Measurements from ENCODE around the gene CTBP2.

GRCh38 chr10:125087191-125087896 is 73.0 kb downstream of the CTBP2 start:
- no peak for TF ChIP-seq CTCF (IDR thresholded peaks at IDR 0.05 in 8 of 11, conservative IDR thresholded peaks at IDR 0.05 in 3 of 11)
- TF ChIP-seq POLR2A (IDR thresholded peaks at IDR 0.05): no peak

Measured in spleen (tissue), 7 donors.